Stimulated activated CD8-positive, alpha-beta memory T cell treated with anti-CD3 and anti-CD28 coated beads, Interleukin-12 subunit alpha, Interleukin-12 subunit beta, amount 100 ng/mL, for 1 hour (primary cell): ENCODE measurements around the gene PEG3.
"Not testable (repeated sequence)": the region's sequence is repeated elsewhere in the genome, so short reads cannot be mapped to it uniquely, and the experiment has no call there.

Source experiments
- DNase-seq: peaks from one replicate; pipeline ENCODE4 v3.0.0-alpha.2; 2020; ENCODE audit warnings: low read depth

The PEG3 gene

GRCh38 chr19:56840451-56841192, at the start of gene PEG3, which contains the start of gene ZIM2:
PEG3 (minus strand) TSS chr19:56840726; CDS start chr19:56824655, 16,071 bp downstream.
ZIM2 (minus strand) TSS chr19:56840726; CDS start chr19:56824277, 16,449 bp downstream.
- no peak for DNase-seq

GRCh38 chr19:56885173-56885985, 44.9 kb upstream of the PEG3 start:
- no peak for DNase-seq

GRCh38 chr19:56884441-56884840, 43.9 kb upstream of the PEG3 start:
- no peak for DNase-seq

- DNase-seq = no peak
Observed at GRCh38 chr19:56880592-56881190, 40.2 kb upstream of the PEG3 start.

GRCh38 chr19:56877069-56877715, 36.7 kb upstream of the PEG3 start:
- DNase-seq = no peak

GRCh38 chr19:56875717-56876116, 35.2 kb upstream of the PEG3 start:
- DNase-seq = no peak

DNA sequence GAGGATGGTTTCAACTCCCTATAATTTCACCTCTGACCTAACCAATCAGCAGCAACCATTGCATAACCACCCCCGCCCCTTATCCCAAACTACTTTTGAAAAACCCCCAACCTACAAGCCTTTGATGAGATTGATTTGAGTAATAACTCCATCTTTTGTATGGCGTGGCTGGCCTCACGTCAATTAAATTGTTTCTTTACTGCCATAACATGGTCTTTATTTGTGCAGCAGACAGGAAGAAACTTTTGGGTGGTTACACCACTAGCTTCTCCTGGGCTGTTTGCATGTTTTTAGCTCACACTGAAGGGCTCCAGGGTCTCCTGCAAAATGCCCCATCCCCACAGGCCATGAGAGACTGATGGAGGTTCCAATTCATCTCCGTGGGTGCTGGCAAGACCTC, 34.0 kb upstream of the PEG3 start:
- DNase-seq = no peak

GRCh38 chr19:56873493-56873892, 33.0 kb upstream of the PEG3 start:
- DNase-seq = no peak

DNA sequence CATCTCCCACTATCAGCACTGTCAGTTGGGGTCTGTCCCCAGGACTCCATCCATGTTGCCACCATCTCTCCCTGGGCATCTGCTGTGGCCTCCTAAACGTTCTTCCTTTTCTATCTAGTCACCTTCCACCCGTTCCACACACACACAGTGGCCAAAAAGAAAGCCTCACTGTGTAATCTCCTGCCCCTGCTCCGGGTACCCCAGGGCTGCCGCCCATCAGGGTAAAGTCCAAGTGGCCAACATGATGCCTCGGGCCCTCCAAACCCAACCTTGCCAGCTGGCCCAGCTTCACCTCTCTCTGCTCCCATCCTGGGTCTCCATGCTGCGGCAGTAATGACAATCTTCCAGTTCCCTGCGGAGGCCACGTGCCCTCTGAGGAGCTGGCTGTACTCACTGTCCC, 29.4 kb upstream of the PEG3 start:
- no peak for DNase-seq

DNA sequence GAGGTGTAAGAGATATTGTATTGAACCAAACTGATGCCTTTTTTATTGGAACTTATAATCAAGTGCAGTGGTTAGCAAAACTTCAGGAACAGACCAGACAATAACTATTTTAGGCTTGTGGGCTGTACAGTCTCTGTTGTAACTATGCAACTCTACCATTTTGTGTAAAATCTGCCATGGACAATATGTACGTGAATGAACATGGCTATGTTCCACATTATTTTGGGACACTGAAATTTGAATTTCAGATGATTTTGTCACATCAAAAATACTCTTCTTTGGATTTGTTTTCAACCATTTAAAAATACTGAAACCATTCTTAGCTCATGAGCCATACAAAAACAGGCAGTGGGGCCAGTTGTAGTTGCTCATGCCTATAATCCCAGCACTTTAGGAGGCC, 27.9 kb upstream of the PEG3 start:
- no peak for DNase-seq

GRCh38 chr19:56866538-56866937, 26.0 kb upstream of the PEG3 start:
- no peak for DNase-seq

- no peak for DNase-seq
Observed at GRCh38 chr19:56864443-56865125, 24.1 kb upstream of the PEG3 start.

DNA sequence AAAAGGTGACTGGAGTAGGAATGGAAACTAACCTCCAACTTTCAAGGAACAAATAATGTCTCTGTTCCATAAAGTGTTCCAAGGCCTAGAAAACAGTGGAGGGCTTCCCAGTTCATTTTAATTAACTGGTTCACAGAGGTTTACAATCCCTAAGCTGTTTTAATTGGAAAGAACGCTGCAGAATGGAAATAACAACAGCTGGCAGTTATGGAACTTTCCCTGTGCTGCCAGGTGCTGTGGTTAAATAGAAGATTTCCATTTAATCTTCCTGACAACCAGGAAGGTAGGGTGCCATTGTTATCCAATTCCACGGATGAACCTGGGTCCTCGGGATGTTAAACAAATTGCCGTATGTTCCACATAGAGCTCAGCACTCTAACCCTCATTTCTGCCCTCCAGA, 22.2 kb upstream of the PEG3 start:
- DNase-seq = no peak

DNA sequence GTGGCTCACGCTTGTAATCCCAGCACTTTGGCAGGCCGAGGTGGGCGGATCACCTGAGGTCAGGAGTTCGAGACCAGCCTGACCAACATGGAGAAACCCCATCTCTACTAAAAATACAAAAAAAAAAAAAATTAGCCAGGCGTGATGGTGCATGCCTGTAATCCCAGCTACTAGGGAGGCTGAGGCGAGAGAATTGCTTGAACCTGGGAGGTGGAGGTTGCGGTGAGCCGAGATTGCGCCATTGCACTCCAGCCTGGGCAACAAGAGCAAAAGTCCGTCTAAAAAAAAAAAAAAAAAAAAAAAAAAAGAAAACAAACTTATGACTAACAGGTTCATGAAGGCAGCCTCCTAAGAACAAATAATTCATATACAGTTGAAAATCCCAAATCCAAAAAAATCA, 19.9 kb upstream of the PEG3 start:
- DNase-seq = not testable (repeated sequence)

DNA sequence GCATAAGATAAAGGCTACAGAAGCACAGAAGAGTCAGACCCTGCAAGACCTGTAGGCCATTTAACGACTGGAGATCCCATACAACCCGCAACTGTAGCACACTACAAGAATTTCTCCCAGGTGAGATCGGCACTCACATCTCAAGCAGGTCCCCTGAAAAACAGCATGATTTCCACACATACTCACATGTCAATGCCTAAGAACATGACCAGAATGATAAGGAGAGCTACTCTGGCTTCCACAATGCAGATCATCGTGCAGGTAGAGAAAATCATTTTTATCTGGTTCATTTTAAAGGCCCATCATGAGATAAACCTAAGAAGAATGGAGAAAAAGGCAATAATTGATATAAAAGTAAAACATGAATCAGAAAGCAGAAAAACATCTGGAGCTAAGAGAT, 17.5 kb upstream of the PEG3 start:
- DNase-seq = no peak

GRCh38 chr19:56856822-56857221, 16.3 kb upstream of the PEG3 start:
- DNase-seq = no peak

- DNase-seq = not testable (repeated sequence)
Observed at GRCh38 chr19:56852361-56852760, 11.8 kb upstream of the PEG3 start.

DNA sequence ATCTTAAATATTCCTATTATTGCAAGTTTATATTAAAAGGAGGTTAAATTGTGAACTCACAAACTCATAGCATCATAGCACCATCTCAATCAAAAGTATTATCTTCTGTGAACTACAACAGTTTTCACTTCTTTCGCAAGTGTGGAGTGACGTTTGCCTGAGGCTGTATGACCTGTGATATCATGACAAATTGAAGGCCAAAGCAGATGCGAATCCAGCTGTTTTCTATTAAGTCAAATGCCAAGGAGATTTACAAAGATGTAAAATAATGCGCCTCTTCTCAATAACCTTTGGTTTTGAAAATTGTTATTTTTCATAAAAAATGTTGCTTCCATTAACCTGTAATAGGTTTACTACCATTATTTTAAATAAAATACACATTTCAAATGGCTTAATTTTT, 7.6 kb upstream of the PEG3 start:
- no peak for DNase-seq

GRCh38 chr19:56842412-56842811, 1.9 kb upstream of the PEG3 start:
- no peak for DNase-seq

- no peak for DNase-seq
Observed at GRCh38 chr19:56841193-56841543, 642 bp upstream of the PEG3 start.

DNA sequence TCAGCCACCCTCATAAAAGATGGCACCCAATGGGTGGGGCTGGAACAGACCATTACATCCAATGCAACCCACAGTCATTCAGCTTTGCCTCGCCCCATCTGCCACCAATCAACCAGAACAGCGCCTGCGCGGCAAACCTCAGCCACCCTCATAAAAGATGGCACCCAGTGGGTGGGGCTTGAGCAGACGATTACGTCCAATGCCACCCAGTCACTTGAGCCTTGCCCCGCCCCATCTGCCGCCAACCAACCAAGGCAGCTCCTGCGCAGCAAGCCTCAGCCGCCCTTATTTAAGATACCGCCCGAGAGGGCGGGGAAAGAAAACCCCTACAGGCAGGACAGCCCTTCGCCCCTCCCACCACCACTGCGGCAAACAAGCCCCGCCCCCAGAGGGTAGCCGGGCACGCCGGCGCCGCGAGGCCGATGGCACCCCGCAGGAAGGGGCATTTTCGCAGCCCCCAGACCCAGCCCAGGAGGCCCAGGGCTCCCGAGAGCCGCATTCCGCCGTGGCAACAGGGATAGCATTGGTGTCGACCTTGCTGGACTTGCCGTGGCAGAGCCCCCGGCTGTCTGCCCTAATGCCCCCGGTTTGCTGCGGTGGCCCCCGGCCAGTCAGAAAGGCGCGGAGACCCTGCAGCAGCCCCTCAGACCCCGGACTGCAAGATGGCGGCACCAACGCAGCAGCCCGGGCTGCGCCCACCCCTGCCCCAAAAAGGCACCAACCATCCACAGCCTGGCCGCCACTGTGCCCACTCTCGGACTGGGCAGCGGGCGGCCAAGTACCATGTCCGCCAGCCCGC, 675 bp downstream of the PEG3 start:
- no peak for DNase-seq
